GM12874 (cell line): ENCODE results near the gene RXRA.

Experiments
- TF ChIP-seq, protein P1 (sequence below): IDR thresholded peaks from 2 replicates; pipeline ENCODE4 v1.5.1; 2011; ENCODE audit warnings: low read depth, mild to moderate bottlenecking, control low read depth, low read length, moderate library complexity; ENCODE audit not compliant: insufficient read depth

Gene RXRA

DNA sequence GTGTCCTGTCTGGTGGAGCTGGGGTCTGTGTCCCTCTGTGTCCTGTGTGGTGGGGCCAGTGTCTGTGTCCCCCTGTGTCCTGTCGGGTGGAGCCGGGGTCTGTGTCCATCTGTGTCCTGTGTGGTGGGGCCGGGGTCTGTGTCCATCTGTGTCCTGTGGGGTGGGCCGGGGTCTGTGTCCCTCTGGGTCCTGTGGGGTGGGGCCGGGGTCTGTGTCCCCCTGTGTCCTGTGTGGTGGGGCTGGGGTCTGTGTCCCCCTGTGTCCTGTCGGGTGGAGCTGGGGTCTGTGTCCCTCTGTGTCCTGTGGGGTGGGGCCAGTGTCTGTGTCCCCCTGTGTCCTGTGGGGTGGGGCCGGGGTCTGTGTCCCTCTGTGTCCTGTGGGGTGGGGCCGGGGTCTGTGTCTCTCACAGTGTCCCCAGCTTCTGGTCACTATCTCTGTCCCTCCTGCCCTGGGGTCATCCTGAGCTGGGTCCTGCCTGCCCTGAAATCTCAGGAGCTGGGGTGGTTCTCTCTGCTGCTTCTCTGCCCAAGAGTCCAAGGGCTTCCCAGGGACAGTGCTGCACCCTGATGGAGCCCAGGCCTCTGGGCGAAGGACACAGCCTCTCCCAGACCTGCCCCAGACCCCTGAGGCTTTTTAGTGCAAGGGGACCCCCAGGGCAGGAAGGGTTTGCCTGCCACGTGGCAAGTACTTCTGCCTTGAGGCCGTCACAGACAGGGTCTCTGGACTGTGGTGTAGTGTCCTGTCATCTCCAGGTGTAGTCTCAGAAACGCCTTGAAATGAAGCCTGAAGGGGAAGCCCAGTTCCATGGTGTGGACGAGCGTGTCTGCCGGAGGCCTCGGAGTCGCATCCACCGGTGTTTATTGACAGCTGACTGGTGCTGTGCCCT is 131.3 kb downstream of the RXRA start:
- TF ChIP-seq, protein P1, sequence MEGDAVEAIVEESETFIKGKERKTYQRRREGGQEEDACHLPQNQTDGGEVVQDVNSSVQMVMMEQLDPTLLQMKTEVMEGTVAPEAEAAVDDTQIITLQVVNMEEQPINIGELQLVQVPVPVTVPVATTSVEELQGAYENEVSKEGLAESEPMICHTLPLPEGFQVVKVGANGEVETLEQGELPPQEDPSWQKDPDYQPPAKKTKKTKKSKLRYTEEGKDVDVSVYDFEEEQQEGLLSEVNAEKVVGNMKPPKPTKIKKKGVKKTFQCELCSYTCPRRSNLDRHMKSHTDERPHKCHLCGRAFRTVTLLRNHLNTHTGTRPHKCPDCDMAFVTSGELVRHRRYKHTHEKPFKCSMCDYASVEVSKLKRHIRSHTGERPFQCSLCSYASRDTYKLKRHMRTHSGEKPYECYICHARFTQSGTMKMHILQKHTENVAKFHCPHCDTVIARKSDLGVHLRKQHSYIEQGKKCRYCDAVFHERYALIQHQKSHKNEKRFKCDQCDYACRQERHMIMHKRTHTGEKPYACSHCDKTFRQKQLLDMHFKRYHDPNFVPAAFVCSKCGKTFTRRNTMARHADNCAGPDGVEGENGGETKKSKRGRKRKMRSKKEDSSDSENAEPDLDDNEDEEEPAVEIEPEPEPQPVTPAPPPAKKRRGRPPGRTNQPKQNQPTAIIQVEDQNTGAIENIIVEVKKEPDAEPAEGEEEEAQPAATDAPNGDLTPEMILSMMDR, result no peak

DNA sequence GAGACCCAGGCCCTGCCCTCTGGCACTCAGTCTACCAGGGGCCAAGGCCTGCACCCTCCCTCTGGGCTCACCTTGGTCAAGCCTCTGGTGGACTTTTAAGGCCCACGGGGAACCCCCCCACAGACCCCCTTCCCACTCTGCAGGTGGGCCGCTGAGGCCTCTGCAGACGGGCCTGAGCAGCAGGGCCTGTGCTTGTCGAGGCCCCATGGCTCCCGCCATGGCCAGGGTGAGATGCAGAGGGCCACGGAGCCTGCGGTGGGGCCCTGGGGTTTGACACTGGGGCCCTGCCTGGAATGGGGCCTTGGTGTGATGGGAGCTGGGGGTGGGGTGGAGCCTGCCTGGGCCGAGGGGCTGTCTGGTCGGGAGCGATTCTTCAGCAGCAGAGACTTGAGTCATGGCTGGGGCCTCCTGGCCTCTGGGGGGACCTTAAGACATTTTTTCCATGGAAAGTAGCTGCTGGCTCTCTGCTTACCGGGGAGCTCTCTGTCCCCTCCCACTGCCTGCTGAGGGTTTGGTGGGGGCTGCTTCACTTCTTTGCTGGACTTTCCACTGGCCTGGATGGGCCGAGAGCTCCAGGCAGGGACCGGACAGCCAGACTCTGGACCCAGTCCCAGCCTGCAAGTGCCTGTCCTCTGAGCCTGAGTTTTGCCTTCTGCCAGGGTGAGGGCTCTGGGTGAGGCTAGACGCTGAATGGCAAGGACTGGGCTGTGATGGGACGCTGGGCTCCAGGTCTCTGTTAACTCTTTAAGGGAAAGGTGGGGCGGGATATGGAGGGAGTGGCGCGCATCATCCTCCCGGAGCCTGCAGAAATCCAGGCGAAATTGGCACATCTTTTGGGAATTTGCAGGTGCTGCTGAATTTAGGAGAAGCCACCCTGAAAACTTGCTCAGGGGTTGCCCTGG is 132.2 kb downstream of the RXRA start:
- TF ChIP-seq, protein P1, result no peak

DNA sequence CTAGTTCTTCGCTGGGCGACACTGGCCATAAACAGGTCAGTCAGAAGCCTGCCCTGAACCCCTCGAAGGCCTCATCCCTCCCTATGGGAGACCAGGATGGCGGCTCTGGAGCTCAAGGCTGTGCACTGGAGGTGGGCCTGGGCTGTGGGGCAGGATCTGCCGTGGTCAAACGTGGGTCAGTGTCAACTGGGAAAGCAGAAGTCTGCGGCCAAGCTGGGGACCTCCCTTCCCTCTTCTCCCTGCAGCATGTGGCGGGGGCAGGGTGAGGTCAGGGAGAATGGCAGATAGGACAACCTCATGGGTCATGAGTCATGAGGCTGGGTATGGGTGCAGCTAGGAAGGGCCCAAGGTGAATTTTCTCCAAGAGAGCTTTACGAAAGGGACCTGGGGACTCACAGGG is 132.9 kb downstream of the RXRA start:
- TF ChIP-seq, protein P1, result no peak

DNA sequence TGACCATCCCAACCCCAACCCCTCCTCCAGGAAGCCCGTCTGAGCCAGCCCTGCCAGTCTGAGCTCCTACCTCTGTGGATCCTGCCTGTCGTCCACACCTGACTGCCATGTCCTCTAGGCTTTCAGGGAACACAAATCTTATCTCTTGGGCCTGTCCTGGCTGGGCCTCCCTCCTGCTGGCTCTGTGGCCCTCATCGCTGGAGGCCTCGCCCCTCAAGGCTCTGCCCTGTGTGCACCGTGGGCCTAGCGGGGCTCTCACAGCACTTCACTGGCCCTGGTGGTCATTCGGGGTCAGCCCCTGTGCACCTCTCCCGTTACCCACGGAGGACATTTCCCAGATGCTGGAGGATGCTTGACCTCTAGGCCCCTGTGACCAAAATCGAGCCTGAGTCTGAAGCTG is 133.3 kb downstream of the RXRA start:
- TF ChIP-seq, protein P1, result no peak

DNA sequence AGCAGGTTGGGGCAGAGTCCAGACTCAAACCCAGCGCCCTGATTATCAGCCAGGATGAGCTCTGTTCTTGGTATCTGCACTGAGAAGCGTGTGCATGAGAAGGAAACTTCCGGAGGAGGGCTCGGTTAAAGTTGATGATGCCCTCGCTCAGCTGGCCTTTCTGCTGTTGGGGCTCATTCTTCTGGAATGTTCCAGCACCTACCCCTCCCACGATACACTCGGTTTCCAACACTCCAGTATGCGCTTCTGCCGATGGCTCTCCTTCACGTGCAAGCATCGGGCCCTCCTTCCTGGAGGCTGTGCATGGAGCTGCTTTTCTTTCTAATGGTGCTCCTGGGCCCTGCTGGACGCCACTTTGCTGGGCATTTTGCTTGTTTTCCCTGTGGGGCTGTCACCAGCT is 134.0 kb downstream of the RXRA start:
- TF ChIP-seq, protein P1, result no peak

DNA sequence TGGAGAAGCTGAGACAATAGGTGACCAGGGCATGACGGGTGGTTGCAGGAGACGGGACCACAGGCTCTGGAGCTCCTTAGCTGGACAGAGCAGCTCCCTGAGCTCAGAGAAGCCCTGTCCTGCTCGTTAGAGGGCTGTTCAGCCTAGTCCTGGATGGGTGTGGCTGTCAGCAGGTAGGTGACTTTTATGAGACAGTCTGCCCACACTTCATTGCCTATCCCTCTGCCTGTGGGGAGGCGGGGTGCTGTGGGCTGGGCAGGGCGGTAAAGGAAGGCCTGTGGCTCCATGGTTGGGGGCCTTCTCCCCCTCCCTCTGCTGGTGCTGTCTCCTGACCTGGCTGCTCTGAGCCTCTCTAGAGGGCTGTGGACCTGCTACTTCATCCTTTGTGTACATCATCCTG is 134.6 kb downstream of the RXRA start:
- TF ChIP-seq, protein P1, result no peak

DNA sequence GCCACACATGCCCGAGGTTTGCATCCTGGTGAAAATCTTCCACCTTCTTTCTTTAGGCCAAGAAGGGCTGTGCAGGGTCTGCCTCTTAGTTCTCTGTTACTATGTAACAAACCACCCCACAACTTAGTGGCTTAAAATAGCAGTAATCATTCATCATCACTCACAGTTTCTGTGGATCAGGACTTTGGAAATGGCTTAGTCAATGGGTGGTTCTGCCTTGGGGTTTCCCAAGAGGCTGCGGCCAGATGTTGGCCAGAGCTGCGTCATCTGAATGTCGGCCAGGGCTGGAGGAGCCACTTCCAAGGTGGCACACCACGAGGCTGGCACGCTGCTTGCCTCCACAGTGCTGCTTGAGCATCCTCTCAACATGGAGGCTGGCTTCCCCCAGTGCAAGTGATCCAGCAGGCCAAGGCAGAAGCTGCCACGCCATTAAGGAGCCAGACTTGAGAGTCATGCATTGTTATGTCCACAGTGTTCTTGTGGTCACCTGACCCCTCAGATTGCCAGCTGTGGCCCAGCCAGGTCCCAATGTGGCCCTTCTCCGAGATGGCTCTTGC is 135.2 kb downstream of the RXRA start:
- TF ChIP-seq, protein P1, result no peak
